AG04450 (cell line): ENCODE results near the gene MTHFSD. TPM values are rescaled to one million over a fixed set of nuclear protein-coding genes. Genes with fewer than 3 reads are reported as not detected.

Experiments
- CTCF ChIA-PET: fragments of 300-600, 350-600 bp; formaldehyde crosslinking; extraction: SDS; loops from one replicate; lab custom pipeline; 2022; ENCODE audit warnings: antibody characterized with exemption, inconsistent platforms; lab: Charles Lee
- POLR2A ChIA-PET: fragments of 350-600 bp; formaldehyde crosslinking; extraction: SDS; loops from one replicate; lab custom pipeline; 2021; ENCODE audit warnings: antibody characterized with exemption, inconsistent platforms; lab: Yijun Ruan, JAX
- DNase-seq: peaks from one replicate; pipeline ENCODE4 v3.0.0-alpha.2; 2011; ENCODE audit warnings: low read depth, low spot score
- H3K27ac ChIP-seq: one replicate; pipeline ENCODE4 v1.5.1; 2012; ENCODE audit warnings: low read depth, low read length, control low read depth
- H3K27me3 ChIP-seq: one replicate; pipeline ENCODE4 v1.6.0; 2012; ENCODE audit warnings: low read length; ENCODE audit not compliant: control insufficient read depth, insufficient read depth
- H3K4me3 ChIP-seq: 2 replicates; pipeline ENCODE4 v1.5.1; 2011; ENCODE audit warnings: mild to moderate bottlenecking, low read depth, low read length, control low read depth
- H3K9me3 ChIP-seq: 2 replicates; pipeline ENCODE4 v1.5.1; 2012; ENCODE audit warnings: low read length; ENCODE audit not compliant: control insufficient read depth, insufficient read depth
- polyA plus RNA-seq: library from polyadenylated mRNA; depleted of rRNA; stranded (reverse); fragments of >200 nt; gene quantifications from 2 replicates; pipeline ENCODE4 v1.2.3, GENCODE V29; 2011
- TF ChIP-seq, protein P1 (sequence below): IDR thresholded peaks from 2 replicates; pipeline ENCODE4 v1.5.1; 2011; ENCODE audit warnings: low read depth, low read length, control low read depth, inconsistent platforms

MTHFSD gene
- polyA plus RNA-seq, 1 experiment = 16.7 TPM

DNA sequence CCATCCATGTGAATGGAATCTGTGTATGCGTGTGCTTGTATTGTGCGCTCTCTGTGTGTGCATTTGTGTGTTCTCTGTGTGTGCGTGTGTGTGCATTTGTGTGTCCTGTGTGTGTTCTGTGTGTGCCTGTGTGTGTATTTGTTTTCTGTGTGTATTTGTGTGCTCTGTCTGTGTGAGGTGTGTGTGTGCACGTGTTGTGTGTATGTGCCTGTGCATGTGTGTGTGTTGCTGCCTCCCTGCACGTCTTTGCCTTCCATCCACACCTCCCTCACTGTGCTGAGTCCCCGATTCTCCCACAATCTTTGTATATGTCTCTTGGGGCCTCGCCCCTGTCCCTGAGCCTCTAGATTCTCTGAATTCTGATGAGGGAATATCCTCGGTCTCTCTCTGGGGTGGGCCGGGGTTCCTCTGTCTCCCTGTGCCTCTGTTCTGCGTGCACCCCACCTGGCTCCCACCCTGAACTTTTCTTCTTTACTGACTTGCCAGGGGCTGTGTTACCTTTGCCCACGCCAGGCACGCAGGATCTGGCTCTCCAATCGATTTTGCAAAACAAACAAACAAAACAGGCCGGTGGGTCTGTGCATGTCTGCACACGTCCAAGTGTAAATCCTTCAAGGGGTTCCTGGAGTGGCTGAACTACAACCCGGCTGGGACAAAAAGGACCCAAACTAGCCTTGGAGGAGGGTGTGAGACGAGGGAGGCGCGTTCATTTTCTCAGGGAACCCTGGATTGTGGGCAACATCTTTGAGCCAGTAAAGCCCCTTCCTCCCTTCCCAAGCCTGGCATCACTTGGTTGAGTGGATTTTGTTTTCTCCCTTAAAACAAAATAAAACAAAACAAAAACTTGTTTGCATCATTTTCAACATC, 52.8 kb downstream of the MTHFSD start:
- Histone ChIP-seq H3K9me3 (peaks cover 5% of the 10 kb centered on the region; the same call in 1 of the 2 replicates), H3K27me3 (no peaks in the 10 kb centered on the region), H3K27ac (no peak overlapping the region), H3K4me3 (peak overlapping the region; percentile 22; the same call in 1 of the 2 replicates)
- no peak for DNase-seq
- TF ChIP-seq, protein P1, sequence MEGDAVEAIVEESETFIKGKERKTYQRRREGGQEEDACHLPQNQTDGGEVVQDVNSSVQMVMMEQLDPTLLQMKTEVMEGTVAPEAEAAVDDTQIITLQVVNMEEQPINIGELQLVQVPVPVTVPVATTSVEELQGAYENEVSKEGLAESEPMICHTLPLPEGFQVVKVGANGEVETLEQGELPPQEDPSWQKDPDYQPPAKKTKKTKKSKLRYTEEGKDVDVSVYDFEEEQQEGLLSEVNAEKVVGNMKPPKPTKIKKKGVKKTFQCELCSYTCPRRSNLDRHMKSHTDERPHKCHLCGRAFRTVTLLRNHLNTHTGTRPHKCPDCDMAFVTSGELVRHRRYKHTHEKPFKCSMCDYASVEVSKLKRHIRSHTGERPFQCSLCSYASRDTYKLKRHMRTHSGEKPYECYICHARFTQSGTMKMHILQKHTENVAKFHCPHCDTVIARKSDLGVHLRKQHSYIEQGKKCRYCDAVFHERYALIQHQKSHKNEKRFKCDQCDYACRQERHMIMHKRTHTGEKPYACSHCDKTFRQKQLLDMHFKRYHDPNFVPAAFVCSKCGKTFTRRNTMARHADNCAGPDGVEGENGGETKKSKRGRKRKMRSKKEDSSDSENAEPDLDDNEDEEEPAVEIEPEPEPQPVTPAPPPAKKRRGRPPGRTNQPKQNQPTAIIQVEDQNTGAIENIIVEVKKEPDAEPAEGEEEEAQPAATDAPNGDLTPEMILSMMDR = no peak
- ChIA-PET CTCF (interaction anchor here (1.5 kb wide), 1 partner anchor 429 kb away, joined by 4 read pairs; no protein-coding TSS in a partner anchor), POLR2A (interaction anchor here (0.7 kb wide), 1 partner anchor 37 kb away, joined by 4 read pairs; no protein-coding TSS in a partner anchor)

DNA sequence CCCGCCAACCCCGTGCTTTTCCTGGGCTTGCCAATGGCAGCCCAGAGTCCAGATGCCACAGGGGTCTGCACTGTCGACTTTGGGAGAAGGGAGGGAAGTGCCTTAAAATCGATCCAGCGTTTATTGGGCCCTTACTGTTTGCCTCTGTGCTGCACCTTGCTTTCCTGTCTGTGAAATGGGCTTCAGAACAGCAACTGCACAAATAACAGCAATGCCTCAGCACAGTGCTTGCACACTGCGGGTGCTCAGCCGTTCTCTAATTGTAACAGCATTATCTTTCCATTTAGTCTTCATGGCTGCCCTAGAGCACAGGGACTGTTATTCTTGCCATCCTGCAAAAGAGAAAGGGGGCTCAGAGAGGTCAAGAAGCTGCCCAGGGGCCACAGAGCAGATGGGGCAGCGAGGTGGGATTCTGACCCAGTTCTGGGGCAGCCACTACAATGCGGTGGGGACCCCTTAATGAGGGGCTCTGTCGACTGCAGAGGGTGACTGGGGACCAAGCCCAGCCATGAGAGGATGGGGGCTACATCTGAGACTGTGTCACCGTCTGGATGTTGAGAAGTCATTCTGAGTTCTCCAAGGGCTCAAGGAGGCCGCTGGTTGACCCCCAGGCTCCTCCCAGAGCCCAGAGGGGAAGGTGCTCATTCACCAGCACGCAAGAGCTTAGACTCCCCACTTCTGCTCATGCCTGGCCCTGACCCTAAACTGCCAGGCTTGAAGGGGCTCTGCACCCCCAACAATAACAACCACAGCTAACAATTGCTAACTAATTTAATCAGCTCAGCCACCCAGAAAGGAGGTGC, 54.1 kb downstream of the MTHFSD start:
- no peaks in the 10 kb centered on the region for H3K27me3 ChIP-seq
- H3K27ac ChIP-seq = no peak overlapping the region

DNA sequence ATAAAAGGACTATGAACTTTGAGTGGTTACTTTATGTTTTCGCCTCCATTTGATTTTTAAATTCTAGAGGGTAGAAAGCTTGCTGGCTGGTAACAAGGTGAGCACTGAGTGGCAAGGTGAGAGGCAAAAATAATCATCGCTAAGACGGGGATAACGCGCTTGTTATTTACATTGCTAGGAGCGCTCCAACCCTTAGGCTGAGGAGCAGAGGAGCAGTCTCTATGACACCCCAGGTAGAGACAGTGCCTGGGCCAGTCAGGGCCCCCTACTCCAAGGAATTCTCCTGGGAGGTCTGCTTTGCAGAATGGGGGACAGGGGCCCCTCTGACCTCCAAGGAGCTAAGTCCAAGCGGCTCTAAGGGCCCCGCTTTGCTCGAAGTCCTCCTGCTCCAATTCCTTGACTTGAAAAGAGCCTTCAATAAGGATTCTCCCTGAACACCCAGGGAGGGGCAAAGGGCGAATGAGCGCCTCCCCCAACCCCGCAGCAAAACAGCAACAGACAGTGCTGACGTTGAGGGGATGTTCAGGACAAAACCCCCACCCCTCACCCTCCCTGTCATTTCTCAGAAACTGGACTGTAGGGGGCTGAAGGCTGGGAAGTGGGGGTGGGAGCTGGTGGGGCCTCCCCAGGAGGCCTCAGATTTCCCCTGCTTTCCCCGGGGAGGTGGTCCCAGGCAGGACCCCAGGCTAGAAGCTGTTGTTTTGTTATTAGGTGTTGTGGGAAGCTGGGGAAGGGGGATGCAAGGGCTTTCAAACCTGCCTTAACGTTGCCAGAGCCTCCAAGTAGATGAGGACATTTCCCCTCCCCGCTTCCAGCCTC, 54.9 kb downstream of the MTHFSD start:
- H3K27me3 ChIP-seq = no peaks in the 10 kb centered on the region
- ChIA-PET POLR2A (interaction anchor here (0.7 kb wide), 1 partner anchor 10 kb away, joined by 4 read pairs; the partner anchor contains the start of gene FOXF1), CTCF (no interaction called here)
- TF ChIP-seq, protein P1 = no peak
- no peak overlapping the region for H3K27ac ChIP-seq
- no peak overlapping the region for H3K4me3 ChIP-seq
- H3K9me3 ChIP-seq = peaks cover 6% of the 10 kb centered on the region; the same call in 1 of the 2 replicates
- DNase-seq = no peak

More for the DNA sequence above, 54.1 kb downstream of the MTHFSD start:
- ChIA-PET CTCF (interaction anchor here (1.5 kb wide), 1 partner anchor 428 kb away, joined by 4 read pairs; no protein-coding TSS in a partner anchor), POLR2A (no interaction called here)
- no peak for DNase-seq
- Histone ChIP-seq H3K9me3 (peaks cover 5% of the 10 kb centered on the region; the same call in 1 of the 2 replicates), H3K4me3 (no peak overlapping the region)
- TF ChIP-seq, protein P1 = no peak

DNA sequence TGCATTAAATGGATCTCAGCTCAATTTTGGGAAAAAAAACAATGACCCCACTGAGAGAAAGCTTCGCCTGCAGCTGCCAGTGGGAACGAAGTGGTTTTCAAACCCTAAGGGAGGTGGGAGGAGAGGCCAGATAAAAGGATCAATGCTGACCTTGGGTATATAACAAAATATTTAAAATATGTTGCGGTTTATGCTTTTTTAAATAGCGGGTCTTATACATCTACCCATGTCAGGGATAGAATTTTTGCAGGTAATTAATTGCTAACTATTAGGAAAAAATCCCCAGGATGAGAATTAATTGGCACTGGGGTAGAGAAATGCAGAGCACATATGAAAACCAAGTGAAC, 55.6 kb downstream of the MTHFSD start:
- peak overlapping the region; percentile 65 for H3K27ac ChIP-seq
- POLR2A ChIA-PET = interaction anchor here (0.7 kb wide), 1 partner anchor 11 kb away, joined by 4 read pairs; the partner anchor contains the start of gene FOXF1
- peak overlapping the region; percentile 47 for H3K4me3 ChIP-seq
- no peaks in the 10 kb centered on the region for H3K27me3 ChIP-seq
- CTCF ChIA-PET = no interaction called here
- TF ChIP-seq, protein P1 = no peak
- DNase-seq = no peak
- H3K9me3 ChIP-seq = peaks cover 12% of the 10 kb centered on the region; the same call in 1 of the 2 replicates
